WTC11 (cell line): ENCODE measurements around the gene PCIF1. TPM values are rescaled to one million over a fixed set of nuclear protein-coding genes. Genes with fewer than 3 reads are reported as not detected.

Experiments used
- ARID4B ChIP-seq: sonication (generic); formaldehyde crosslinking; IDR thresholded peaks from 2 replicates; pipeline ENCODE4 v1.8.0; 2023; ENCODE audit warnings: missing genetic modification reagents, mild to moderate bottlenecking, borderline replicate concordance
- ATF2 ChIP-seq: sonication (generic); formaldehyde crosslinking; IDR thresholded peaks from 2 replicates; pipeline ENCODE4 v1.8.1; 2022; ENCODE audit warnings: low read depth, missing genetic modification reagents, borderline replicate concordance
- CDX4 ChIP-seq: fragments of 250-450 bp; sonication (Bioruptor Pico); IDR thresholded peaks from 2 replicates; pipeline ENCODE4 v1.9.0; 2021; ENCODE audit warnings: moderate library complexity, mild to moderate bottlenecking, inconsistent platforms, borderline replicate concordance
- CREB1 ChIP-seq: sonication (generic); formaldehyde crosslinking; IDR thresholded peaks from 2 replicates; pipeline ENCODE4 v1.8.0; 2023; ENCODE audit warnings: mild to moderate bottlenecking, missing genetic modification reagents
- CREM ChIP-seq: sonication (generic); formaldehyde crosslinking; IDR thresholded peaks from 2 replicates; pipeline ENCODE4 v1.8.1; 2022; ENCODE audit warnings: mild to moderate bottlenecking, missing genetic modification reagents, moderate library complexity
- EMX1 ChIP-seq: fragments of 250-450 bp; sonication (Bioruptor Pico); IDR thresholded peaks from 2 replicates; pipeline ENCODE4 v1.8.0; 2021; ENCODE audit warnings: mild to moderate bottlenecking
- ESRRA ChIP-seq: sonication (generic); formaldehyde crosslinking; IDR thresholded peaks from 2 replicates; pipeline ENCODE4 v1.8.1; 2022; ENCODE audit warnings: mild to moderate bottlenecking, missing genetic modification reagents, borderline replicate concordance
- FOXK1 ChIP-seq: sonication (generic); formaldehyde crosslinking; IDR thresholded peaks from 2 replicates; pipeline ENCODE4 v1.8.0; 2022; ENCODE audit warnings: mild to moderate bottlenecking, moderate library complexity, missing genetic modification reagents
- GRHL2 ChIP-seq: fragments of 250-450 bp; sonication (Bioruptor Pico); IDR thresholded peaks from 2 replicates; pipeline ENCODE4 v1.8.0; 2022; ENCODE audit warnings: mild to moderate bottlenecking, moderate library complexity; ENCODE audit not compliant: insufficient replicate concordance, severe bottlenecking
- GTF2I ChIP-seq: fragments of 250-450 bp; sonication (Bioruptor Pico); conservative IDR thresholded peaks from 2 replicates; pipeline ENCODE4 v1.4.0; 2021; ENCODE audit warnings: mild to moderate bottlenecking
- HMGA2 ChIP-seq: fragments of 250-450 bp; sonication (Bioruptor Pico); IDR thresholded peaks from 2 replicates; pipeline ENCODE4 v1.4.0; 2021; ENCODE audit warnings: mild to moderate bottlenecking, moderate library complexity
- HMGXB4 ChIP-seq: sonication (generic); formaldehyde crosslinking; IDR thresholded peaks from 2 replicates; pipeline ENCODE4 v1.8.1; 2023; ENCODE audit warnings: mild to moderate bottlenecking, moderate library complexity, missing genetic modification reagents
- IRF1 ChIP-seq: sonication (generic); formaldehyde crosslinking; IDR thresholded peaks from 2 replicates; pipeline ENCODE4 v1.8.0; 2023; ENCODE audit warnings: missing genetic modification reagents
- KAT7 ChIP-seq: sonication (generic); formaldehyde crosslinking; IDR thresholded peaks from 2 replicates; pipeline ENCODE4 v1.8.1; 2023; ENCODE audit warnings: missing genetic modification reagents, mild to moderate bottlenecking, borderline replicate concordance
- MLX ChIP-seq: sonication (generic); formaldehyde crosslinking; IDR thresholded peaks from 2 replicates; pipeline ENCODE4 v1.8.1; 2023; ENCODE audit warnings: mild to moderate bottlenecking, missing genetic modification reagents, moderate library complexity
- PRRX2 ChIP-seq: fragments of 250-450 bp; sonication (Bioruptor Pico); IDR thresholded peaks from 2 replicates; pipeline ENCODE4 v1.8.0; 2021; ENCODE audit warnings: mild to moderate bottlenecking
- RELA ChIP-seq: sonication (generic); formaldehyde crosslinking; IDR thresholded peaks from 2 replicates; pipeline ENCODE4 v1.8.1; 2022; ENCODE audit warnings: missing genetic modification reagents, mild to moderate bottlenecking, borderline replicate concordance
- SOX15 ChIP-seq: fragments of 250-450 bp; sonication (Bioruptor Pico); IDR thresholded peaks from 2 replicates; pipeline ENCODE4 v1.9.0; 2021; ENCODE audit warnings: mild to moderate bottlenecking
- SP1 ChIP-seq: sonication (generic); formaldehyde crosslinking; conservative IDR thresholded peaks from 2 replicates; pipeline ENCODE4 v1.8.1; 2022; ENCODE audit warnings: missing genetic modification reagents
- TCF7 ChIP-seq: sonication (generic); formaldehyde crosslinking; IDR thresholded peaks from 2 replicates; pipeline ENCODE4 v1.8.0; 2022; ENCODE audit warnings: mild to moderate bottlenecking, low read depth, missing genetic modification reagents, moderate library complexity
- TEAD4 ChIP-seq: sonication (generic); formaldehyde crosslinking; IDR thresholded peaks from 2 replicates; pipeline ENCODE4 v1.8.0; 2022; ENCODE audit warnings: mild to moderate bottlenecking, missing genetic modification reagents
- USF1 ChIP-seq: sonication (generic); formaldehyde crosslinking; IDR thresholded peaks from 2 replicates; pipeline ENCODE4 v1.8.0; 2022; ENCODE audit warnings: mild to moderate bottlenecking, missing genetic modification reagents
- ZNF232 ChIP-seq: sonication (generic); formaldehyde crosslinking; IDR thresholded peaks from 2 replicates; pipeline ENCODE4 v1.8.0; 2022; ENCODE audit warnings: mild to moderate bottlenecking, missing genetic modification reagents
- ZNF263 ChIP-seq: sonication (generic); formaldehyde crosslinking; IDR thresholded peaks from 2 replicates; pipeline ENCODE4 v1.8.1; 2022; ENCODE audit warnings: low read depth, mild to moderate bottlenecking, moderate library complexity, missing genetic modification reagents
- ZNF317 ChIP-seq: sonication (generic); formaldehyde crosslinking; IDR thresholded peaks from 2 replicates; pipeline ENCODE4 v1.8.1; 2023; ENCODE audit warnings: low read depth, mild to moderate bottlenecking, moderate library complexity, missing genetic modification reagents, borderline replicate concordance
- ZNF425 ChIP-seq: fragments of 250-450 bp; sonication (Bioruptor Pico); conservative IDR thresholded peaks from 2 replicates; pipeline ENCODE4 v1.9.0; 2021; ENCODE audit warnings: mild to moderate bottlenecking
- total RNA-seq: library from RNA; stranded (reverse); gene quantifications from 3 replicates; pipeline ENCODE4 v1.2.3, GENCODE V29; 2021

Gene PCIF1
- total RNA-seq, 1 experiment from 2014 or later: 42.2 TPM

GRCh38 chr20:45933266-45934045, 1.0 kb upstream of the PCIF1 start (continued):
- TF ChIP-seq GRHL2 (CRISPR knock-in tag) (no peak), USF1 (CRISPR knock-in tag) (0 out of 2 replicates have a peak, but pooled peaks have one; percentile 14), ZNF263 (CRISPR knock-in tag) (no peak), ZNF317 (CRISPR knock-in tag) (no peak), ESRRA (CRISPR knock-in tag) (no peak), CREB1 (CRISPR knock-in tag) (no peak), RELA (CRISPR knock-in tag) (no peak), ZNF425 (CRISPR knock-in tag) (peak; percentile 44; the same call in 1 of the 2 replicates), CREM (peak; percentile 15; the same call in 1 of the 2 replicates), TCF7 (CRISPR knock-in tag) (no peak), MLX (CRISPR knock-in tag) (no peak), PRRX2 (CRISPR knock-in tag) (peak; percentile 81; the same call in 1 of the 2 replicates), SOX15 (no peak), ARID4B (CRISPR knock-in tag) (no peak), ZNF232 (CRISPR knock-in tag) (no peak), SP1 (CRISPR knock-in tag) (peak; percentile 44), CDX4 (CRISPR knock-in tag) (no peak), HMGA2 (CRISPR knock-in tag) (no peak), HMGXB4 (CRISPR knock-in tag) (no peak; the same call in none of the 2 replicates), GTF2I (CRISPR knock-in tag) (no peak), ATF2 (CRISPR knock-in tag) (no peak), KAT7 (CRISPR knock-in tag) (peak; percentile 63; the same call in 1 of the 2 replicates), EMX1 (CRISPR knock-in tag) (no peak; the same call in 1 of the 2 replicates), TEAD4 (CRISPR knock-in tag) (no peak), IRF1 (CRISPR knock-in tag) (peak; percentile 17; the same call in 1 of the 2 replicates), FOXK1 (CRISPR knock-in tag) (no peak)
